ENCODE data around the gene PRM1. TPM values are rescaled to one million over a fixed set of nuclear protein-coding genes. Genes with fewer than 3 reads are reported as not detected.

Gene PRM1
- total RNA-seq, 4 donors from 2014 or later, result not detected

DNA sequence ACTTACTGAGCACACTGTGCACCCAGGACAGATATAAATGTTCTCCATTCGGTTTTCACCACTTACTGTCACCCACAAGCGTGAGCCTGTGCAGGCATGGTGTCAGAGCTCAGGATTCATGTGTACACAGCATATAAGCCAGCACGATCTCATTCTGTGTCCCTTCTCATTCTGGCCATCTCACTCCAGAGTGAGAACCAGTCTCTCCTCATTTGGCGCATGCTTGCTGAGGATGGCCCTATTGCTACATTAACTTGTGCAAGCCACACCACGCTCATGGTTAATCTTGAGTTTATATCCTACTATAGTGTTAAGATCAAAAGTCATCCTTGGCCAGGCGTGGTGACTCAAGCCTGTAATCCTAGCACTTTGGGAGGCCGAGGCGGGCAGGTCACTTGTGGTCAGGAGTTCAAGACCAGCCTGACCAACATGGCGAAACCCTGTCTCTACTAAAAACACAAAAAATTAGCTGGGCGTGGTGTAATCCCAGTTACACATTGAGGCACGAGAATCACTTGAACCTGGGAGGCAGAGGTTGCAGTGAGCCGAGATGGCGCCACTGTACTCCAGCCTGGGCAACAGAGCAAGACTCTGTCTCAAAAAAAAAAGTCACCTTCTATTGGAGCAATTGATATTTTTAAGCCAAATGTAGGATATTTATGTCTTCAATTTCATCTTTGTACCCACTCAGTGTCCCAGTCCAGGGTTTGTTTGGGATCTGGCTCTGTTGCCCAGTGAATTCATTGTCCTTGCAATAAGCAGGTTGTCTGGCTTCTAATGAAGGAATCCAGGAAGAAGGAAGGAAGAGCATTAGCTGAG, 46.0 kb downstream of the PRM1 start:
- Histone ChIP-seq H3K9me3 (no peaks in the 10 kb centered on the region), H3K4me3 (no peak overlapping the region), H3K4me1 (peaks cover 0 to 9% (median 0%) of the 10 kb centered on the region in 3 donors), H3K27ac (peak overlapping the region in 2 of 4 donors; percentile 15 to 17), H3K36me3 (no peaks in the 10 kb centered on the region), H3K27me3 (peaks cover 0 to 28% (median 0%) of the 10 kb centered on the region in 4 donors)
- intact Hi-C loops (cut with DNase I), result no loop called here
- TF ChIP-seq POLR2A (IDR thresholded peaks at IDR 0.05), result no peak
- TF ChIP-seq, protein P1, sequence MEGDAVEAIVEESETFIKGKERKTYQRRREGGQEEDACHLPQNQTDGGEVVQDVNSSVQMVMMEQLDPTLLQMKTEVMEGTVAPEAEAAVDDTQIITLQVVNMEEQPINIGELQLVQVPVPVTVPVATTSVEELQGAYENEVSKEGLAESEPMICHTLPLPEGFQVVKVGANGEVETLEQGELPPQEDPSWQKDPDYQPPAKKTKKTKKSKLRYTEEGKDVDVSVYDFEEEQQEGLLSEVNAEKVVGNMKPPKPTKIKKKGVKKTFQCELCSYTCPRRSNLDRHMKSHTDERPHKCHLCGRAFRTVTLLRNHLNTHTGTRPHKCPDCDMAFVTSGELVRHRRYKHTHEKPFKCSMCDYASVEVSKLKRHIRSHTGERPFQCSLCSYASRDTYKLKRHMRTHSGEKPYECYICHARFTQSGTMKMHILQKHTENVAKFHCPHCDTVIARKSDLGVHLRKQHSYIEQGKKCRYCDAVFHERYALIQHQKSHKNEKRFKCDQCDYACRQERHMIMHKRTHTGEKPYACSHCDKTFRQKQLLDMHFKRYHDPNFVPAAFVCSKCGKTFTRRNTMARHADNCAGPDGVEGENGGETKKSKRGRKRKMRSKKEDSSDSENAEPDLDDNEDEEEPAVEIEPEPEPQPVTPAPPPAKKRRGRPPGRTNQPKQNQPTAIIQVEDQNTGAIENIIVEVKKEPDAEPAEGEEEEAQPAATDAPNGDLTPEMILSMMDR (IDR thresholded peaks at IDR 0.05), result no peak
- DNase-seq, result no peak
- 76 to 77% methylated on average over 13 of the region's 13 CpGs for WGBS, 2 donors

GRCh38 chr16:11233727-11234376, 47.3 kb downstream of the PRM1 start:
- TF ChIP-seq POLR2A (IDR thresholded peaks at IDR 0.05), result no peak
- TF ChIP-seq, protein P1 (IDR thresholded peaks at IDR 0.05), result no peak
- H3K27ac ChIP-seq, result peak overlapping the region; percentile 55 to 78 (median 69)
- 68 to 74% methylated on average over 6 to 8 of the region's 8 CpGs for WGBS, 2 donors
- peaks cover 0 to 22% (median 4%) of the 10 kb centered on the region in 3 donors for H3K4me1 ChIP-seq
- H3K9me3 ChIP-seq, result no peaks in the 10 kb centered on the region
- H3K4me3 ChIP-seq, result no peak overlapping the region
- H3K36me3 ChIP-seq, result no peaks in the 10 kb centered on the region
- no peak for DNase-seq
- peaks cover 0 to 28% (median 0%) of the 10 kb centered on the region in 4 donors for H3K27me3 ChIP-seq
- intact Hi-C loops (cut with DNase I), result no loop called here

GRCh38 chr16:11232852-11233726, 48.0 kb downstream of the PRM1 start:
- Histone ChIP-seq H3K9me3 (no peaks in the 10 kb centered on the region), H3K36me3 (no peaks in the 10 kb centered on the region), H3K27me3 (peaks cover 0 to 24% (median 0%) of the 10 kb centered on the region in 4 donors), H3K4me3 (peak overlapping the region in 1 of 4 donors; percentile 25), H3K4me1 (peaks cover 0 to 23% (median 4%) of the 10 kb centered on the region in 3 donors), H3K27ac (peak overlapping the region; percentile 55 to 78 (median 69))
- WGBS, 2 donors, result 54 to 80% methylated on average over 2 to 5 of the region's 35 CpGs
- DNase-seq, result no peak
- TF ChIP-seq POLR2A (IDR thresholded peaks at IDR 0.05), result peak in 1 of 4 donors; percentile 47
- TF ChIP-seq, protein P1 (IDR thresholded peaks at IDR 0.05), result no peak
- intact Hi-C loops (cut with DNase I), result no loop called here

- Histone ChIP-seq H3K27me3 (peaks cover 0 to 24% (median 0%) of the 10 kb centered on the region in 4 donors), H3K4me3 (no peak overlapping the region), H3K36me3 (no peaks in the 10 kb centered on the region), H3K4me1 (peaks cover 0 to 23% (median 4%) of the 10 kb centered on the region in 3 donors), H3K27ac (peak overlapping the region; percentile 55 to 78 (median 69)), H3K9me3 (no peaks in the 10 kb centered on the region)
- TF ChIP-seq, protein P1 (IDR thresholded peaks at IDR 0.05), result no peak
- no peak for TF ChIP-seq POLR2A (IDR thresholded peaks at IDR 0.05)
- 89 to 90% methylated on average over 2 of the region's 3 CpGs for WGBS, 2 donors
- intact Hi-C loops (cut with DNase I), result no loop called here
- DNase-seq, result no peak
Measured at GRCh38 chr16:11232302-11232851, 48.8 kb downstream of the PRM1 start.
